ENCODE measurements around the gene RBM38. TPM values are rescaled to one million over a fixed set of nuclear protein-coding genes. Genes with fewer than 3 reads are reported as not detected.

RBM38 gene
- total and polyA plus RNA-seq, 9 of the 15 experiments (the other 6 are each of a cell fraction or from before 2014, with no cell fraction given), result 0.28 to 82.4 (median 33.2) TPM

- no peak overlapping the region for H3K4me2 ChIP-seq (ENCODE audit: insufficient read depth, low read length)
- ChIA-PET POLR2A (interaction anchor here (0.7 to 1.3 kb wide), 3 partner anchors 12 to 34 kb away, joined by 3 to 6 read pairs (median 4); no protein-coding TSS in a partner anchor), CTCF (ENCODE audit: low intra/inter-chr PET ratio) (no interaction called here)
- intact Hi-C loops (cut with micrococcal nuclease) (no loop called here), in situ Hi-C loops (cut with MboI) (no loop called here)
- no peaks in the 10 kb centered on the region for H3K27me3 ChIP-seq (ENCODE audit: control insufficient read depth in 2 of 2, insufficient read depth in 2 of 2, low read length in 2 of 2)
- peaks cover 11 to 28% of the 10 kb centered on the region in 2 experiments; a peak in 3 of 5 replicates for H3K4me1 ChIP-seq (replicated peaks in 1 of 2; ENCODE audit: control insufficient read depth in 2 of 2, insufficient read depth in 2 of 2, low read length in 2 of 2)
- DNase-seq (ENCODE audit: extremely low read depth in 1 of 4, low spot score in 3 of 4) (no peak), ATAC-seq (no peak), FAIRE-seq (no peak)
- H3K9me3 ChIP-seq (replicated peaks; ENCODE audit: control insufficient read depth, insufficient read depth, low read depth, low read length), result no peaks in the 10 kb centered on the region
- no TSS peak for BruUV-seq (replicated peaks)
- H3K9ac ChIP-seq (ENCODE audit: insufficient read depth in 1 of 2, low read depth in 2 of 2, low read length in 2 of 2), result 0 out of 4 replicates have a peak overlapping the region, but pooled peaks of 1 of the 2 experiments have one; percentile 41
- H3K79me2 ChIP-seq (ENCODE audit: control insufficient read depth, insufficient read depth, low read length), result no peaks in the 10 kb centered on the region
- no peaks in the 10 kb centered on the region for H3K36me3 ChIP-seq (ENCODE audit: control insufficient read depth, insufficient read depth, low read length)
- H3K27ac ChIP-seq (ENCODE audit: extremely low read depth, low read depth, low read length), result no peak overlapping the region
- TF ChIP-seq FOXJ3 (CRISPR knock-in tag; IDR thresholded peaks at IDR 0.05) (no peak), CTCF (IDR thresholded peaks at IDR 0.05 in 2 of 3, conservative IDR thresholded peaks at IDR 0.05 in 1 of 3; ENCODE audit: insufficient read depth in 2 of 3, low read depth in 1 of 3, low read length in 3 of 3) (0 out of 6 replicates have a peak, but pooled peaks have one; percentile 6 to 15 (median 11)), SMAD3 (CRISPR knock-in tag; conservative IDR thresholded peaks at IDR 0.05) (no peak), ZNF699 (CRISPR knock-in tag; IDR thresholded peaks at IDR 0.05; ENCODE audit: insufficient replicate concordance) (no peak)
- H2AFZ ChIP-seq (ENCODE audit: low read depth, low read length), result no peak overlapping the region
- H3K4me3 ChIP-seq, result no peak overlapping the region
- H3K9me1 ChIP-seq (ENCODE audit: control insufficient read depth, insufficient read depth, low read length), result no peaks in the 10 kb centered on the region
- WGBS (ENCODE audit: insufficient coverage, low coverage, missing lambda C conversion rate), result 58% methylated on average over 13 of the region's 13 CpGs
- no peaks in the 10 kb centered on the region for H4K20me1 ChIP-seq (replicated peaks; ENCODE audit: control insufficient read depth, insufficient read depth, low read length)
These were observed 35.1 kb downstream of the RBM38 start for GRCh38 chr20:57426271-57426689.
